ENCODE results near the gene WBP1. TPM values are rescaled to one million over a fixed set of nuclear protein-coding genes. Genes with fewer than 3 reads are reported as not detected.
"Not testable (repeated sequence)": the region's sequence is repeated elsewhere in the genome, so short reads cannot be mapped to it uniquely, and the experiment has no call there.

Gene WBP1
- total and polyA plus RNA-seq, 5 experiments from 2014 or later = 32.4 to 122 (median 38.3) TPM

DNA sequence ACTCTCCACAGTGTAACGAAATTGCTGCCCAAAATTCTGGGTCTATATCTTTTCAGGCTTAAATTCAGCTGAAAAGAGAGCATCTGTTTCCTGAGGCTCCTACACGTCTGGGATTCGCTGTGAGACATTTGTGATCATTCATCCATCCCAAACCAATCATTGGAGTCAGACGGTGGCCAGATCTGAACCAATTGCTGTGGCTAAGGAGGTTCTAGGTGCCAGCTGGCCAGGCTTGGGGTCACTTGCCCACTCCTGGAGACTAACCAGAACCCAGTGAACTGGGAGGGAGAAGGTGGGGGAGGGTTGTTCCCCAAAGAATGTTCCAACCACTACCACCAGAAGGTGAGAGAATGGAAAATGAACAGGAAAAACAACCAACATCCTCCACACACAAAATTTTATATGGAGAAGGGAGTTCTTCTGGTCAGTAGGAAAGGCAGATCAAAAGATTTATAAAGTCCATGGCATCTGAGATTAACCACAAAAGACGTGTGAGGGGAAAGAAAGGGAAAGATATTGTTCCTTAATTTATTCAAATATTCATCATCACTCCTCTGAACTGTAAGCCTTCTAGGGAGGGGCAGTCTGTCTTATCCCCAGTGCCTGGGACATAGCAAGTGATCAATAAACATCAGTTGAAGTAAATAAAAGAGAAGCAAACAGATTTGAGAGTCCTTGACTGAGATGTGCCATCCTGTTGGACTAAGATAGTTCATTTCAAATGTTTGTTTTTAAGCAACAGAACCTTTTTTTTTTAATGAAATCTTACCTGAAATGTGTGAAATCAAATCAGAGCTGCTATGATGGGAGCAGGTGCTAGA, 13.5 kb upstream of the WBP1 start:
- H3K4me1 Mint-ChIP-seq = peaks cover 4 to 15% (median 11%) of the 10 kb centered on the region in 4 donors
- no peak for ATAC-seq
- no peaks in the 10 kb centered on the region for H3K9me3 Mint-ChIP-seq
- no peaks in the 10 kb centered on the region for H3K36me3 Mint-ChIP-seq
- POLR2A ChIA-PET = interaction anchor here (0.7 kb wide), 1 partner anchor 22 kb away, joined by 3 read pairs; no protein-coding TSS in a partner anchor
- DNase-seq = no peak
- no peak overlapping the region for H3K4me3 Mint-ChIP-seq
- H3K27me3 Mint-ChIP-seq = peaks cover 15 to 38% (median 20%) of the 10 kb centered on the region in 5 donors
- H3K27ac Mint-ChIP-seq = no peak overlapping the region

DNA sequence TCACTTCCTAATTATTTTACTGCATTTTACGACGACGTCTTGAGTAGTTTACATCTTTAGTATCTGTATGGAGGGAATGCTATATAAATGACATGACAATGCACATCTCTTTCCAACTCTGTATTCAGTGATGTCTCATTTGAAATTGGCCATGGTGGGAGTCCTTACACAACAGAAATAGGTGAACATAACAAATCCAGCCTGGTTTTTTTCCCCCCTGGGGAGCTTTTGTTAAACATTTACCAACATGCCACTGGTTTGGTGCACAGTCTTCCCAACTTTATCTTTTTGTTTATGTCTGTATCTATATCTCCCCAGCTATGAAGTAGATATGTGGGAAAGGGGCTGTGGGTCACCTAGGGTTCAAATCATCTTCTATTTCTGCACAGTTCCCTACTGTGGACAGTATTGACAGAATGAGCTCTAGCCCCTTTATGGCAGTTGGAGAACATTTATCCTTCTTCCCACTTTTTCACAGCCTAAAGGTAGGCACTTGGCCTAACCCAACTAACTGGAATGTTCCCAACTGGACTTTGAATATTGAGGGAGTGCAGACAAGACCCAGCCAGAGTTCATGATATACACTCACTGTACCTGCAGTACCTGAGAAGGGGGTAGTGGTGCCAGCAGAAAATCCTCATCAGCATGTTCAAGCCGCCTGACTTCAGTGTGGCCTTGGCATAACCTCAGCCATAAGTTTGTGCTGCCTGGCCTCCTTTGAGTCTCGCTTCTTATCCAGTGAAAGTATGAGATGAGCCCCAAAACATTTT, 10.8 kb upstream of the WBP1 start:
- H3K4me3 Mint-ChIP-seq = no peak overlapping the region
- no peak for DNase-seq
- H3K36me3 Mint-ChIP-seq = no peaks in the 10 kb centered on the region
- POLR2A ChIA-PET = no interaction called here
- H3K9me3 Mint-ChIP-seq = no peaks in the 10 kb centered on the region
- H3K27ac Mint-ChIP-seq = no peak overlapping the region
- peaks cover 4 to 16% (median 13%) of the 10 kb centered on the region in 5 donors for H3K27me3 Mint-ChIP-seq
- peaks cover under 1 to 4% (median 2%) of the 10 kb centered on the region in 4 donors for H3K4me1 Mint-ChIP-seq
- ATAC-seq = no peak

DNA sequence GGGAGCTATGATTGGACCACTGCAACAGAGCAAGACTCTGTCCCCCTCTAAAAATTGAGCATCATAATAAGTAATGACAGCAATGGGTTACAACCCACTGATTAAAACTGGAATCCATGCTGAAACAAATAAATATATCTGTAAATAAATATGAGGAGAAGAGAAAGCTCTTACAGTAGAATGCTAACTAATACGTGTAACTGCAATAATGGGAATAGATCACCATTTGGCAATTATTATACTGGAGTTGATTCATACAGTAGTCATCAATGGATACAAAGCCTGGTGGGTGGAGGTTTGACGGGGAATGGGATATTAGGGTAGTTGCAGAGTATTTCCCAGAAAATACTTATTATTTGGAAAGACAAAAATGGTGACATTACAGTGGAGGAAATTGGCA, 9.5 kb upstream of the WBP1 start:
- H3K4me1 Mint-ChIP-seq = peaks cover 2 to 11% (median 10%) of the 10 kb centered on the region in 4 donors
- no peaks in the 10 kb centered on the region for H3K36me3 Mint-ChIP-seq
- no peak for DNase-seq
- H3K27me3 Mint-ChIP-seq = peaks cover 3 to 11% (median 7%) of the 10 kb centered on the region in 5 donors
- POLR2A ChIA-PET = no interaction called here
- no peak overlapping the region for H3K4me3 Mint-ChIP-seq
- no peak overlapping the region for H3K27ac Mint-ChIP-seq
- no peak for ATAC-seq
- H3K9me3 Mint-ChIP-seq = no peaks in the 10 kb centered on the region

DNA sequence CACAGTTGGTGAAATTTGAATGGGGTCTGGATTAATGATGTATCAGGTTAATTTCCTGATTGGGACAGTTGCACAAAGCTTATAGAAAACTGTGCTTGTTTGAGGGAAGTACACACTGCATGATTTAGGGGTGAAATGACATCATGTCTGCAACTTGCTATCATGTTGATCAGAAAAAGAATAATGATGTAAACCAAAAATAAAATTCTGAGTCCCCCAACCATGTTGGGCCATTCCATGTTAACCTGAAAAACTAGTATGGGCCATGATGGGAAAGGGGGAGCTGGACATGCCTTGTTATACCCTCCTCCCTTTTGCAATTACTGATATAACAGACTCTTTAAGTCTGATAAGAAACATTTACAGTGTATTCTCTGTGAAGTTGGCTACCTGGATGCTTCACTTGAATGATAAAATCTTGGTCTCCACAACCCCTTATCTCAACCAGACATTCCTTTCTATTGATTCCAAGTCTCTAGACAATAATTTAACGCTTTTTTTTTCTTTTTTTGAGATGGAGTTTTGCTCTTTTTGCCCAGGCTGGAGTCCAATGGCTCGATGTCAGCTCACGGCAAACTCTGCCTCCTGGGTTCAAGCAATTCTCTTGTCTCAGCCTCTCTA, 7.6 kb upstream of the WBP1 start:
- Mint-ChIP-seq H3K36me3 (peaks cover 0 to 4% (median 0%) of the 10 kb centered on the region in 3 donors), H3K4me3 (no peak overlapping the region), H3K9me3 (no peaks in the 10 kb centered on the region), H3K27ac (no peak overlapping the region), H3K4me1 (peaks cover 17 to 28% (median 25%) of the 10 kb centered on the region in 4 donors), H3K27me3 (peaks cover 0 to 5% (median 0%) of the 10 kb centered on the region in 5 donors)
- no peak for ATAC-seq
- no peak for DNase-seq
- POLR2A ChIA-PET = interaction anchor here (0.7 kb wide), 1 partner anchor 77 kb away, joined by 5 read pairs; no protein-coding TSS in a partner anchor

DNA sequence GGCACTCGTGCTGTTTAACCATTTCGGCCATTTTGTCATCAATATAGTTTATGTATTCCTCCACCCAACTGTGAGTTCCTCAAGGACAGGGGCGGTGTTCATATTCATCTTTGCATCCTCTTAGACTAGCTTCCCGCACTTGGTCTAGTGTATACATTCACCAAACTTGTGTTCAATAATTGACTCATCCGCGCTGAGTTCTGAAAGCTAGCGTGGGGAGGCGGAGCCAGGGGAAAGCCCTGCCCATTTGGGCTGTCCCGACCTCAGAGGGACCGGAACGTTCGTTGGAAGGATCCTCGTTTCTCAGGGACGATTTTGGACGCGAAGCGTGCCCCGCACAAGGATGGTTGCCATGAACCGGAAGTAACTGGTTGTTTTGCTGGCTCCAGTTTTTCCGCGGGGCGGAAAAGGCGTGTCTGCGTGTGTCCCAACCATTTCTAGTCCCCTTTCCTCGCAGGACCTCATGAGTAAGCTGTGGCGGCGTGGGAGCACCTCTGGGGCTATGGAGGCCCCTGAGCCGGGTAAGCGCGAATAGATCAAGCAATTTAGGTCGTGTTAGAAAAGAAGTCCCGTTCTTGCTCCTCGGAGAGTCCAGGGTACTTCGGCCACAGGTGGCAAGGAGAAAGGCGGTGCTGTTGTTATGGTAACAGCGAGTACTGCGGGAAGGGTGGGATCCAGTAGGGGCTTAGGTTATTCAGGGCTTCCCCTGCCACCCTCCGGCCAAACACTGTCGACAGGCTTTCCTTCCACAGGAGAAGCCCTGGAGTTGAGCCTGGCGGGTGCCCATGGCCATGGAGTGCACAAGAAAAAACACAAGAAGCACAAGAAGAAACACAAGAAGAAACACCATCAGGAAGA, 3.4 kb upstream of the WBP1 start, which contains the start of gene INO80B:
TSS of gene INO80B (plus strand) at position 434 of the 858 bp plus-strand sequence. CDS start at position 464, 30 bp downstream.
- H3K9me3 Mint-ChIP-seq = no peaks in the 10 kb centered on the region
- H3K27me3 Mint-ChIP-seq = peaks cover 0 to 2% (median 0%) of the 10 kb centered on the region in 5 donors
- peaks cover 34 to 66% (median 60%) of the 10 kb centered on the region in 4 donors for H3K4me1 Mint-ChIP-seq
- ATAC-seq (peak; percentile 29 to 30), DNase-seq (peak; percentile 85 to 99 (median 97))
- peaks cover 0 to 11% (median 0%) of the 10 kb centered on the region in 3 donors for H3K36me3 Mint-ChIP-seq
- H3K27ac Mint-ChIP-seq = peak within 1 kb of the TSS; percentile 94 to 100 (median 100)
- peak within 1 kb of the TSS; percentile 91 to 100 (median 99) for H3K4me3 Mint-ChIP-seq
- POLR2A ChIA-PET = interaction anchor here (0.5 to 9.8 kb wide), 19 partner anchors 10 to 1221 kb away, joined by 3 to 172 read pairs (median 4); partner anchors contain the start of genes AUP1, C2orf81, CCDC142 and CCT7

DNA sequence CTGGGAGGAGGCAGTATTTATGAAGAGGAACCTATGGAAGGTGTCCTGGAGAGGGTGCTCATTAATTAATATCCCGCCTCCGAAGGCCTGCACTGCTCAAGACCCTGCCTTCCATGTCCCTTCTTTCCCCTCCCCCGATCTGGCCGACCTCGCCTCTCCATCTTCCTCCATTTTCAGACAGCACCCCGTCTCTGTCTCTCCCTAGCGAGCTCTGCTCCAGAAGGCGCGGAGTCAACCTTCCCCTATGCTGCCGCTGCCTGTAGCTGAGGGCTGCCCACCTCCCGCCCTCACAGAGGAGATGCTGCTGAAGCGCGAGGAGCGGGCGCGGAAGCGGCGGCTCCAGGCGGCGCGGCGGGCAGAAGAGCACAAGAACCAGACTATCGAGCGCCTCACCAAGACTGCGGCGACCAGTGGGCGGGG, 1.1 kb upstream of the WBP1 start:
- peaks cover 40 to 74% (median 67%) of the 10 kb centered on the region in 4 donors for H3K4me1 Mint-ChIP-seq
- H3K27ac Mint-ChIP-seq = peak overlapping the region; percentile 94 to 100 (median 100)
- no peak for ATAC-seq
- H3K36me3 Mint-ChIP-seq = peaks cover 0 to 19% (median 0%) of the 10 kb centered on the region in 3 donors
- peak overlapping the region; percentile 91 to 100 (median 98) for H3K4me3 Mint-ChIP-seq
- POLR2A ChIA-PET = interaction anchor here (0.5 to 9.8 kb wide), 11 partner anchors 8 to 720 kb away, joined by 3 to 172 read pairs (median 15); partner anchors contain the start of genes AUP1, C2orf81, CCDC142 and HTRA2
- H3K27me3 Mint-ChIP-seq = peaks cover 0 to 2% (median 0%) of the 10 kb centered on the region in 5 donors
- no peaks in the 10 kb centered on the region for H3K9me3 Mint-ChIP-seq
- no peak for DNase-seq

DNA sequence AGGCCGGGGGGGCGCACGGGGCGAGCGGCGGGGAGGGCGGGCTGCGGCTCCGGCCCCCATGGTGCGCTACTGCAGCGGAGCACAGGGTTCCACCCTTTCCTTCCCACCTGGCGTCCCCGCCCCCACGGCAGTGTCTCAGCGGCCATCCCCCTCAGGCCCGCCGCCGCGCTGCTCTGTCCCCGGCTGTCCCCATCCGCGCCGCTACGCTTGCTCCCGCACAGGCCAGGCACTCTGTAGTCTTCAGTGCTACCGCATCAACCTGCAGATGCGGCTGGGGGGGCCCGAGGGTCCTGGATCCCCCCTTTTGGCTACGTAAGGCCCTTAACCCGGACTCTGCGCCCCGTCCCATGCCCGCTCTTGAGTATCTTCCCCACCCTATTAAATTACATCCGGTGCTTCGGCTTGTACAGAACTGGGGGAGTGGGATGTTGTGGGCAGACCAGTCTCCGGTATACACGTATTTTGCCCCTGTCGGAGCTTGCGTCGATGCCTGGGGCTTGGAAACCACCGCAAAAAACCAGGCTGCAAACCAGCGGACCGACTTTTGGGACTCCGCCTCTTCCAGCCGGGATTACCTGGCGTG, 598 bp upstream of the WBP1 start:
- Mint-ChIP-seq H3K27ac (peak overlapping the region; percentile 93 to 100 (median 100)), H3K4me3 (peak overlapping the region; percentile 91 to 100 (median 98)), H3K36me3 (peaks cover 0 to 20% (median 0%) of the 10 kb centered on the region in 3 donors), H3K27me3 (peaks cover 0 to 2% (median 0%) of the 10 kb centered on the region in 5 donors), H3K9me3 (no peaks in the 10 kb centered on the region), H3K4me1 (peaks cover 40 to 73% (median 63%) of the 10 kb centered on the region in 4 donors)
- POLR2A ChIA-PET = interaction anchor here (0.5 to 9.8 kb wide), 26 partner anchors 7 to 1225 kb away, joined by 3 to 172 read pairs (median 5); partner anchors contain the start of genes AUP1, C2orf81, CCDC142 and CCT7
- peak; percentile 76 to 95 (median 80) for DNase-seq
- ATAC-seq = peak; percentile 52 to 67

DNA sequence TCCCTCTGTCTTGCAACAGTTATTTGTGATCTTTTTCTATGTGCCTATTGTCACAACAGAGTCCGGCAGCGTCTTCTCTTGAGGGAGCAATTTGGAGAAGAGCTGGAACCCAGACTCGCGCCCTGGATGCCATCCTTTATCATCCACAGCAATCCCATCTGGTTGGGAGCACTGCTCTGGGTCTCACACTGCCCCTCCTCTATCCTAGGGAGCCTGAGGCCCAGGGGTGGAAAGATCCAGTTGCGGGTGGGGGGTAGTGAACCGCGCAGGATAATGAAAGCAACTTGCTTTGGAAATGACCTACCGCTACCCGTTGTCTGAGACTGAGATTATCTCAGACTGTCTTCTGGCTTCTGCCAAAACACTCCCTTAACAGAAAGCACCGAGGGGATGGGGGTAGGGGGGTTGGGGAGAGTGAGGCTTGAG, 713 bp downstream of the WBP1 start:
- DNase-seq = no peak
- ATAC-seq = no peak
- Mint-ChIP-seq H3K4me3 (peak overlapping the region; percentile 91 to 100 (median 98)), H3K9me3 (no peaks in the 10 kb centered on the region), H3K27ac (peak overlapping the region; percentile 93 to 100 (median 100)), H3K27me3 (peaks cover 0 to 2% (median 0%) of the 10 kb centered on the region in 5 donors), H3K36me3 (peaks cover 0 to 20% (median 0%) of the 10 kb centered on the region in 3 donors), H3K4me1 (peaks cover 42 to 74% (median 63%) of the 10 kb centered on the region in 4 donors)
- POLR2A ChIA-PET = interaction anchor here (0.5 to 9.8 kb wide), 24 partner anchors 9 to 1226 kb away, joined by 3 to 172 read pairs (median 4); partner anchors contain the start of genes AUP1, C2orf81, CCDC142 and DQX1

DNA sequence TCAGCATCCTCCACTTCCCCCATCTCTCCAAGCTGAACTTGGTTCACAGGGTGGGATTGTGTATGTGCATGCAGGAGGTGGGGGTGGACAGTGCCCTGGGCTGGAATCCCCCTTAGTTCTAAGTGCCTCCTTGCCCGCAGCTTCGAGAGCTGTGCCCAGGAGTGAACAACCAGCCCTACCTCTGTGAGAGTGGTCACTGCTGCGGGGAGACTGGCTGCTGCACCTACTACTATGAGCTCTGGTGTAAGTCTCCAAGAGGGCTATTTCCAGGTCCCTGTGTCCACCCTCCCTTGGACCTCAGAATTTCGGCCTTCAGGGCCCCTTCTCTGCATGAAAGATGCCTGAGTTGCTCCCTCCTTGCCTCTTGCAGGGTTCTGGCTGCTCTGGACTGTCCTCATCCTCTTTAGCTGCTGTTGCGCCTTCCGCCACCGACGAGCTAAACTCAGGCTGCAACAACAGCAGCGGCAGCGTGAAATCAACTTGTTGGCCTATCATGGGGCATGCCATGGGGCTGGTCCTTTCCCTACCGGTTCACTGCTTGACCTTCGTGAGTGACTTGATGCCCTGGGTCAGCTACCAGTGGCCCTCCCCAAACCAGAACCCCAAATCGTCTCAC, 1.4 kb downstream of the WBP1 start:
- H3K36me3 Mint-ChIP-seq = peaks cover 0 to 20% (median 0%) of the 10 kb centered on the region in 3 donors
- peaks cover 38 to 71% (median 64%) of the 10 kb centered on the region in 4 donors for H3K4me1 Mint-ChIP-seq
- H3K27ac Mint-ChIP-seq = peak overlapping the region; percentile 90 to 100 (median 100)
- ATAC-seq, H3K27me3 Mint-ChIP-seq, H3K9me3 Mint-ChIP-seq, DNase-seq: not testable (repeated sequence)
- POLR2A ChIA-PET = interaction anchor here (0.6 to 9.8 kb wide), 7 partner anchors 9 to 1079 kb away, joined by 3 to 172 read pairs (median 45); partner anchors contain the start of genes AUP1, C2orf81, CCDC142 and HTRA2
- peak overlapping the region; percentile 91 to 100 (median 98) for H3K4me3 Mint-ChIP-seq

DNA sequence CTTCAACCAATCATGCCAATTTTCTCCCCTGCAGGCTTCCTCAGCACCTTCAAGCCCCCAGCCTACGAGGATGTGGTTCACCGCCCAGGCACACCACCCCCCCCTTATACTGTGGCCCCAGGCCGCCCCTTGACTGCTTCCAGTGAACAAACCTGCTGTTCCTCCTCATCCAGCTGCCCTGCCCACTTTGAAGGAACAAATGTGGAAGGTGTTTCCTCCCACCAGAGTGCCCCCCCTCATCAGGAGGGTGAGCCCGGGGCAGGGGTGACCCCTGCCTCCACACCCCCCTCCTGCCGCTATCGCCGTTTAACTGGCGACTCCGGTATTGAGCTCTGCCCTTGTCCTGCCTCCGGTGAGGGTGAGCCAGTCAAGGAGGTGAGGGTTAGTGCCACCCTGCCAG, 1.9 kb downstream of the WBP1 start:
- ATAC-seq, H3K27me3 Mint-ChIP-seq, H3K9me3 Mint-ChIP-seq, DNase-seq: not testable (repeated sequence)
- H3K4me3 Mint-ChIP-seq = peak overlapping the region; percentile 22 to 100 (median 96)
- H3K36me3 Mint-ChIP-seq = peaks cover 0 to 18% (median 0%) of the 10 kb centered on the region in 3 donors
- H3K27ac Mint-ChIP-seq = peak overlapping the region in 6 of 10 donors; percentile 22 to 74 (median 62)
- H3K4me1 Mint-ChIP-seq = peaks cover 32 to 66% (median 59%) of the 10 kb centered on the region in 4 donors
- POLR2A ChIA-PET = interaction anchor here (1.3 to 9.8 kb wide), 4 partner anchors 8 to 71 kb away, joined by 3 to 172 read pairs (median 58); partner anchors contain the start of genes AUP1, HTRA2 and MRPL53

Measured in naive thymus-derived CD8-positive, alpha-beta T cell (primary cell).